GM12875 (cell line): ENCODE results near the gene CSTPP1.

Experiments used
- H3K4me3 ChIP-seq: one replicate; pipeline ENCODE4 v1.5.1; 2011; ENCODE audit warnings: low read depth, low read length, control low read depth
- TF ChIP-seq, protein P1 (sequence below): IDR thresholded peaks from 2 replicates; pipeline ENCODE4 v1.5.1; 2011; ENCODE audit warnings: low read depth, mild to moderate bottlenecking, control low read depth, inconsistent platforms, low read length, moderate library complexity, borderline replicate concordance; ENCODE audit not compliant: insufficient read depth

Gene CSTPP1

GRCh38 chr11:47132490-47132889 lies 195.9 kb downstream of the CSTPP1 start:
- no peak overlapping the region for H3K4me3 ChIP-seq
- TF ChIP-seq, protein P1, sequence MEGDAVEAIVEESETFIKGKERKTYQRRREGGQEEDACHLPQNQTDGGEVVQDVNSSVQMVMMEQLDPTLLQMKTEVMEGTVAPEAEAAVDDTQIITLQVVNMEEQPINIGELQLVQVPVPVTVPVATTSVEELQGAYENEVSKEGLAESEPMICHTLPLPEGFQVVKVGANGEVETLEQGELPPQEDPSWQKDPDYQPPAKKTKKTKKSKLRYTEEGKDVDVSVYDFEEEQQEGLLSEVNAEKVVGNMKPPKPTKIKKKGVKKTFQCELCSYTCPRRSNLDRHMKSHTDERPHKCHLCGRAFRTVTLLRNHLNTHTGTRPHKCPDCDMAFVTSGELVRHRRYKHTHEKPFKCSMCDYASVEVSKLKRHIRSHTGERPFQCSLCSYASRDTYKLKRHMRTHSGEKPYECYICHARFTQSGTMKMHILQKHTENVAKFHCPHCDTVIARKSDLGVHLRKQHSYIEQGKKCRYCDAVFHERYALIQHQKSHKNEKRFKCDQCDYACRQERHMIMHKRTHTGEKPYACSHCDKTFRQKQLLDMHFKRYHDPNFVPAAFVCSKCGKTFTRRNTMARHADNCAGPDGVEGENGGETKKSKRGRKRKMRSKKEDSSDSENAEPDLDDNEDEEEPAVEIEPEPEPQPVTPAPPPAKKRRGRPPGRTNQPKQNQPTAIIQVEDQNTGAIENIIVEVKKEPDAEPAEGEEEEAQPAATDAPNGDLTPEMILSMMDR: no peak

DNA sequence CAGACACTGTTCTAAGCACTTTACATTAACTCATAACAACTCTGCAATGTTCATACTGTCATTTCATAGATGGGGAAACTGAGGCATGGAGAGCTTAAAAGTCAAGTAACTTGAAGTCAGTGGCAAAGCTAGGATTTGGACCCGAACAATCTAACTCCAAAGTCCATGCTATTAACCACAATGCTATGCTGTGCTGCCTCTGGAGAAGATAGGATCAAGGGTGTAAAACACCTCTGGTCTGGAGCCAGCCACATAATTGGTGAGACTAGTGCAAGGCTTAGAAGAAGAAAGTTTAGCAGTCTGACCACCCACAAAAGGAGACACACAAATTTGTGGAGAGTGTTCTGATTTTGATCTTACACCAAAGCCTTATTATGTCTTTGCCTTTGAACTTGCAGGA lies 196.4 kb downstream of the CSTPP1 start:
- no peak overlapping the region for H3K4me3 ChIP-seq
- TF ChIP-seq, protein P1: no peak

GRCh38 chr11:47136327-47136726 lies 199.8 kb downstream of the CSTPP1 start:
- H3K4me3 ChIP-seq: no peak overlapping the region
- TF ChIP-seq, protein P1: no peak

DNA sequence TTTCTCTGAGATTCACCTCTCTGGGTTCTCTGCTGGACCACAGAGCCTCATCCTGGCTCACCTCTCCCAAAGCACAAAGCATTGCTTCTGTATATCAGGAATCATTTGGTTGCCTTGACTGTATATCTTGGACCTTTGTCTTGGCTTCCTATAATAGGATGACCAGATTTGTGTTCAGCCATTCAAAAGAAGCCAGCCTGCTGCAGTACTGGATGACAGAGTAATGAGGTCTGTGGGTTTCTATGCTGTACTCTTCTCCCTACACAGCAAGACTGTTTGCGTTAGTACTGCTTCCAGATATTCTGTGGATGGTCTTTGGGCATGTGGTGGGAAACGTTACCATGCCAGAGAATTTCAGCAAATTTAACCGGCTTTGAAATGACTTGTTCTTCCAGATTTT lies 200.4 kb downstream of the CSTPP1 start:
- TF ChIP-seq, protein P1: no peak
- no peak overlapping the region for H3K4me3 ChIP-seq

DNA sequence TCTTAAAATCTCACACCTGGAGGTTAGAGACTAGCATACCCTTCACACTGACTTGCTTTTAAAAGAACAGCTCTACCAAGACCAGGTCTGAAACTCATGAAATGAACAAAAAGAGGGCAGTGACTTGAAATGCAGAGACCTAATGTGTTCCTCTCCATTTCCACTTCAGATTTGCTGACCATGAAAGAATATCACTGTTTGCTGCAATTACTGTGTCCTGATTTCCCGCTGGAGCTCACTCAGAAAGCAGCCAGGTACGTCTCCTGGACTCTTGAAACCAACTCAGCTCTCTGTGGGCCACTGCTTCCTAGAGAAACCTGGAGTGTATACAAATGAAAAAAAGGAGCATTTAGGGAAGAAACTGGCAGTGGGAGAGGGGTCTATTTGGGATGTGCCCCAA lies 200.9 kb downstream of the CSTPP1 start:
- H3K4me3 ChIP-seq: no peak overlapping the region
- TF ChIP-seq, protein P1: no peak

DNA sequence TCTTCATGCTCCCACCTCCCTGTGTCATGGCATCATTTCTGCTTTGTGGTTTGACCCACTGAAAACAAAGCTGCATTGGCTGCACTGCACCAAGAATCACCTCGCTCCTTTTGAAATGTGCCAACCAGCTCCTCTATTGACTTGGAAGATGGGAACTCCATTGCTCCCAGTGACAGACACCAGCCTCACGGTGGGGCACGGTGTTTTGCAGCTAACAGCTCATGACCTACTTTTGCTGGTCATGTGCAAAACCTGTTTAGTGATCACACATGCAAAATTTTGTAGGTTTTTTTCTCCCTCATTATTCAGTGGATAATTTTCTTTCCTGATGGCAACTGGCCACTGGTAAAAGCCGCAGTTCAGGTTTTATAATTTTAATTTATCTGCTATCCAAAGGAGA lies 203.3 kb downstream of the CSTPP1 start:
- TF ChIP-seq, protein P1: no peak
- no peak overlapping the region for H3K4me3 ChIP-seq

- H3K4me3 ChIP-seq: no peak overlapping the region
- TF ChIP-seq, protein P1: no peak
Observed at GRCh38 chr11:47143322-47143721, 206.8 kb downstream of the CSTPP1 start.
